SK-N-SH (cell line): ENCODE measurements around the gene IRF9. TPM values are rescaled to one million over a fixed set of nuclear protein-coding genes. Genes with fewer than 3 reads are reported as not detected.
A peak's percentile ranks its signal among the peaks of the same experiment; 100 is the strongest.

Source experiments
- CTCF ChIA-PET: fragments of 300-600, 350-600 bp; formaldehyde crosslinking; extraction: SDS; loops from one replicate; lab custom pipeline; 2021; lab: Yijun Ruan, JAX
- POLR2A ChIA-PET: fragments of 350-600 bp; sonication (Branson Sonifier 250); formaldehyde crosslinking; extraction: SDS; loops from one replicate; lab custom pipeline; 2020; ENCODE audit warnings: antibody characterized with exemption, inconsistent platforms; lab: Yijun Ruan, JAX
- DNase-seq: peaks from one replicate; pipeline ENCODE4 v3.0.0; 2012
- H2AFZ ChIP-seq: fragments of 200-600 bp; sonication (generic); 2 replicates; pipeline ENCODE4 v1.8.1; 2016; ENCODE audit warnings: antibody characterized with exemption, mild to moderate bottlenecking, low read depth
- H3F3A ChIP-seq: fragments of 200-600 bp; sonication (generic); replicated peaks from 2 replicates; pipeline ENCODE3; 2016; ENCODE audit warnings: antibody characterized with exemption, mild to moderate bottlenecking; ENCODE audit not compliant: insufficient read depth
- H3K27ac ChIP-seq, 2 experiments: fragments of 200-500 bp in 1 of 2; fragments of 200-600 bp in 1 of 2; sonication (Bioruptor generic) in 1 of 2; sonication (generic), shearing (Covaris generic) in 1 of 2; 2 replicates each; pipeline versions ENCODE4 v1.5.1 to v1.6.1; 2014 to 2016; ENCODE audit warnings: low read depth in 2 of 2, inconsistent platforms in 1 of 2, low read length in 1 of 2, mild to moderate bottlenecking in 1 of 2, mixed read lengths in 1 of 2
- H3K27me3 ChIP-seq: fragments of 200-600 bp; sonication (generic), shearing (Covaris generic); 2 replicates; pipeline ENCODE4 v1.6.1; 2016; ENCODE audit warnings: mixed run types; ENCODE audit not compliant: insufficient read depth
- H3K36me3 ChIP-seq, 2 experiments: fragments of 200-500 bp in 1 of 2; fragments of 200-600 bp in 1 of 2; sonication (Bioruptor generic) in 1 of 2; sonication (generic) in 1 of 2; replicated peaks in 1 of 2; 2 replicates each; pipeline versions ENCODE3 to v1.5.1; 2014 to 2016; ENCODE audit warnings: low read length in 1 of 2, mild to moderate bottlenecking in 1 of 2; ENCODE audit not compliant: insufficient read depth in 2 of 2, control insufficient read depth in 1 of 2
- H3K4me1 ChIP-seq, 2 experiments: fragments of 200-500 bp in 1 of 2; fragments of 200-600 bp in 1 of 2; sonication (Bioruptor generic) in 1 of 2; sonication (generic), shearing (Covaris generic) in 1 of 2; 2 replicates each; pipeline versions ENCODE4 v1.5.1 to v1.6.1; 2014 to 2016; ENCODE audit warnings: low read depth in 1 of 2, low read length in 1 of 2, mixed run types in 1 of 2; ENCODE audit not compliant: insufficient read depth in 2 of 2, control insufficient read depth in 1 of 2
- H3K4me2 ChIP-seq: fragments of 200-600 bp; sonication (generic), shearing (Covaris generic); 2 replicates; pipeline ENCODE4 v1.6.1; 2017; ENCODE audit warnings: mixed run types
- H3K4me3 ChIP-seq, 2 experiments: fragments of 200-500 bp in 1 of 2; fragments of 200-600 bp in 1 of 2; sonication (Bioruptor generic) in 1 of 2; sonication (generic), shearing (Covaris generic) in 1 of 2; 2 replicates each; pipeline versions ENCODE4 v1.5.1 to v1.8.1; 2014 to 2016; ENCODE audit warnings: low read depth in 2 of 2, inconsistent platforms in 1 of 2, low read length in 1 of 2, mild to moderate bottlenecking in 1 of 2, mixed read lengths in 1 of 2, moderate library complexity in 1 of 2
- H3K79me2 ChIP-seq: fragments of 200-600 bp; sonication (generic); 2 replicates; pipeline ENCODE4 v1.8.1; 2017; ENCODE audit warnings: mild to moderate bottlenecking; ENCODE audit not compliant: insufficient read depth
- H3K9ac ChIP-seq: fragments of 200-600 bp; sonication (generic); 2 replicates; pipeline ENCODE4 v1.6.1; 2017; ENCODE audit warnings: mixed run types
- H3K9me2 ChIP-seq: fragments of 200-600 bp; sonication (generic); 2 replicates; pipeline ENCODE4 v1.6.1; 2017; ENCODE audit warnings: mixed run types
- H3K9me3 ChIP-seq: fragments of 200-600 bp; sonication (generic); 2 replicates; pipeline ENCODE4 v1.6.1; 2017; ENCODE audit warnings: mixed run types, mild to moderate bottlenecking, moderate library complexity
- H4K20me1 ChIP-seq: fragments of 200-600 bp; sonication (generic); 2 replicates; pipeline ENCODE4 v1.6.1; 2017; ENCODE audit warnings: mild to moderate bottlenecking, mixed run types; ENCODE audit not compliant: insufficient read depth
- ELF1 ChIP-seq: IDR thresholded peaks from 2 replicates; pipeline ENCODE4 v1.4.0; 2012
- EP300 ChIP-seq, 2 experiments: IDR thresholded peaks; 2 replicates each; pipeline versions ENCODE4 v1.4.0 to v1.6.1; 2012; ENCODE audit warnings: borderline replicate concordance in 1 of 2, low read depth in 1 of 2, low read length in 1 of 2
- FOXM1 ChIP-seq: IDR thresholded peaks from 2 replicates; pipeline ENCODE4 v1.4.0; 2012; ENCODE audit warnings: low read depth, mild to moderate bottlenecking
- GABPA ChIP-seq: IDR thresholded peaks from 2 replicates; pipeline ENCODE4 v1.4.0; 2012; ENCODE audit warnings: low read depth, mild to moderate bottlenecking
- GATA2 ChIP-seq: sonication (generic); formaldehyde crosslinking; IDR thresholded peaks from 2 replicates; pipeline ENCODE4 v1.5.0; 2020; ENCODE audit warnings: mild to moderate bottlenecking, missing genetic modification reagents
- MEF2A ChIP-seq: IDR thresholded peaks from 2 replicates; pipeline ENCODE4 v1.4.0; 2012; ENCODE audit warnings: low read depth, borderline replicate concordance
- RXRA ChIP-seq: IDR thresholded peaks from 2 replicates; pipeline ENCODE4 v1.4.0; 2012; ENCODE audit warnings: low read depth, mild to moderate bottlenecking, borderline replicate concordance
- SMC3 ChIP-seq: IDR thresholded peaks from 2 replicates; pipeline ENCODE4 v1.6.1; 2012; ENCODE audit warnings: low read depth, low read length, improper control_type of control experiment
- TAF1 ChIP-seq: IDR thresholded peaks from 2 replicates; pipeline ENCODE4 v1.6.1; 2012; ENCODE audit warnings: low read depth, mild to moderate bottlenecking, low read length, moderate library complexity, borderline replicate concordance
- TCF12 ChIP-seq: IDR thresholded peaks from 2 replicates; pipeline ENCODE4 v1.4.0; 2012
- TEAD4 ChIP-seq: IDR thresholded peaks from 2 replicates; pipeline ENCODE4 v1.4.0; 2012; ENCODE audit warnings: mild to moderate bottlenecking, borderline replicate concordance; ENCODE audit not compliant: insufficient read depth
- USF1 ChIP-seq: IDR thresholded peaks from 2 replicates; pipeline ENCODE4 v1.4.0; 2012; ENCODE audit warnings: low read depth, borderline replicate concordance
- ZBTB33 ChIP-seq: IDR thresholded peaks from 2 replicates; pipeline ENCODE4 v1.4.0; 2012; ENCODE audit warnings: low read depth, borderline replicate concordance
- WGBS: methylation state at CpG from one replicate; pipeline ENCODE4 v1.1.6; 2017; ENCODE audit warnings: low lambda C conversion rate; 5-methylcytosine and 5-hydroxymethylcytosine counted together
- polyA plus RNA-seq, 3 experiments: library from polyadenylated mRNA; depleted of rRNA; stranded (reverse); fragments of >200 nt; gene quantifications; 2 replicates each; pipeline ENCODE4 v1.2.3, GENCODE V29; 2012

IRF9 gene
- polyA plus RNA-seq, 1 of the 3 experiments (the other 2 are of a cell fraction) = 37.6 TPM

GRCh38 chr14:24114532-24115421, 46.3 kb upstream of the IRF9 start, which contains the start of the genes DCAF11 and NRL (continued):
- TF ChIP-seq GABPA = peak; percentile 31; the same call in 1 of the 2 replicates
- peak; percentile 56 for TF ChIP-seq ELF1
- TF ChIP-seq USF1 = peak; percentile 92
- no peak for TF ChIP-seq SMC3
- TF ChIP-seq ZBTB33 = peak; percentile 92
- TF ChIP-seq RXRA = no peak
- no peak for TF ChIP-seq TAF1
- no peak for TF ChIP-seq TEAD4
- peak in 1 of 2 experiments; percentile 25; a peak in 1 of 4 replicates for TF ChIP-seq EP300 (IDR thresholded peaks at IDR 0.05; ENCODE audit: borderline replicate concordance in 1 of 2, low read depth in 1 of 2, low read length in 1 of 2)

DNA sequence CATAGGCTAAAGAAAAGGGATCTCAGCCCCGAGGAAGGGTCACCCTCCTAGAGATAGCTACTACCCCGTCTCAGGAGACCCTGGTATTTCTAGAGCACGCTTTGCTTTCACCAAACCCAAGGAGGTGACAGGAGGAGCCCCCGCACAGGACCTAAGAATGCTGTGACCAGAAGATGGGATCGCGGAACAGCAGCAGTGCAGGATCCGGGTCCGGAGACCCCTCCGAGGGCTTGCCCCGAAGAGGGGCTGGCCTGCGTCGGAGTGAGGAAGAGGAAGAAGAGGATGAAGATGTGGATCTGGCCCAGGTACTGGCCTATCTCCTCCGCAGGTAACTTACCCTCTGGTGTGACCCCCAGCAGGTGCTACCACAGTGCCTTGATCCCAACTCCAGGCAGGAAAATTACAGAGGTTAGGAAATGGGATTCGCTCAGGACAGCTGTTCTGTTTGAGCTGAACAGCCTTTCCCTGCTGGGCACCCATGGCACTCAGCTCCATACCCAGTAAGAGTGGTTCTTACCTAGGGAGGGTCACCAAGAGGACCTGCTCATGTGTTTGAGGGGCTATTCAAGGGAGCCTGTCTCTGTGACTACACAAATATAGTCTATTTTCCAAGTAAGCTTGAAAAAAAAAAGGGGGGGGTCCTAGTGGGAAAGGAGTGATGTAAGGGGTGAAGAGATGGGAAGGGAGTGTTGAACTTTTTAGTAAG, 45.5 kb upstream of the IRF9 start:
- TF ChIP-seq FOXM1 (no peak), TCF12 (no peak), MEF2A (no peak), GATA2 (no peak), TEAD4 (no peak)
- TF ChIP-seq, all 33 proteins: peak for 0
- Histone ChIP-seq H3K27ac (peak overlapping the region in 1 of 2 experiments; percentile 76; a peak in 3 of 4 replicates), H3K27me3 (no peaks in the 10 kb centered on the region), H3F3A (peaks cover 11% of the 10 kb centered on the region), H3K4me2 (peak overlapping the region; percentile 90), H4K20me1 (no peaks in the 10 kb centered on the region), H3K9me3 (no peaks in the 10 kb centered on the region), H3K4me1 (peaks cover 10 to 17% of the 10 kb centered on the region in 2 experiments), H3K9ac (peak overlapping the region; percentile 79), H2AFZ (peak overlapping the region; percentile 69; the same call in 1 of the 2 replicates), H3K9me2 (no peaks in the 10 kb centered on the region), H3K36me3 (peaks cover 12 to 34% of the 10 kb centered on the region in 2 experiments), H3K4me3 (peak overlapping the region; percentile 71 to 88), H3K79me2 (peaks cover 6% of the 10 kb centered on the region; the same call in 1 of the 2 replicates)
- ChIA-PET POLR2A (interaction anchor here (0.6 to 3.2 kb wide), 9 partner anchors 15 to 81 kb away, joined by 5 to 28 read pairs (median 11); partner anchors contain the start of genes CARMIL3, EMC9, FITM1 and IRF9), CTCF (interaction anchor here (0.7 to 3.8 kb wide), 7 partner anchors 21 to 527 kb away, joined by 3 to 25 read pairs (median 5); partner anchors contain the start of genes IRF9 and PSME1)
- no peak for DNase-seq
- WGBS = 0% methylated on average over 14 of the region's 14 CpGs
